ENCODE measurements around the gene DRAM2. TPM values are rescaled to one million over a fixed set of nuclear protein-coding genes. Genes with fewer than 3 reads are reported as not detected.

Gene DRAM2
- total and polyA plus RNA-seq, 10 of the 15 experiments (the other 5 are each of a cell fraction or from before 2014, with no cell fraction given): 39.1 to 229 (median 79.4) TPM

DNA sequence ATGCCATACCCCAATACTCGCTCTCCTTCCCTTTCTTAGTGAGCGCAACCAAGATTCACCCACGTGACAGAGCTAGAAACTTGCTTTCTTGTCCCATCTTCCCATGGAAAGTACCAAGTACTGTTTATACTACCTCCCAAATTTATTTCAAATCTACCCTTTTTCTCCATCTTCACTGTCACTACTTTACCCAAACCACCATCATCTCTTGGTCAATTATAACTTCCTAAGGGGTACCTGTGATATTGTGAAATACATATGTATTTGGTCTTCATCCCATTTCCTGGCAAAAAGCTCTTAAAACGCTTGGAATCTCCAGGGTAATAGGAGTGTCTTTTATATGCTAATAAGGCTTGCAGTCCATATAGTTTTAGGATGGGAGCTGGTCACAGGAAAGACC lies 8.2 kb downstream of the DRAM2 start:
- FAIRE-seq (no peak), ATAC-seq (no peak), DNase-seq (ENCODE audit: low read depth, low spot score) (no peak)
- H3K4me2 ChIP-seq (ENCODE audit: control insufficient read depth, insufficient read depth): no peak overlapping the region
- H2AFZ ChIP-seq (ENCODE audit: control insufficient read depth, low read depth, low read length): no peak overlapping the region
- H3K9me3 ChIP-seq (replicated peaks; ENCODE audit: control insufficient read depth, insufficient read depth, low read length): no peaks in the 10 kb centered on the region; the same call in 2 of the 3 replicates
- H3K36me3 ChIP-seq (ENCODE audit: control insufficient read depth in 2 of 2, insufficient read depth in 2 of 2, low read length in 1 of 2): peaks cover 0 to 11% of the 10 kb centered on the region in 2 experiments; a peak in 1 of 4 replicates
- ChIA-PET SMC1A (ENCODE audit: uncharacterized antibody, unreplicated experiment) (interaction anchor here (0.6 to 3.2 kb wide), 10 partner anchors 10 to 253 kb away, joined by 3 to 17 read pairs (median 4); no protein-coding TSS in a partner anchor), POLR2A (interaction anchor here (0.6 to 2.1 kb wide), 10 partner anchors 10 to 87 kb away, joined by 3 to 11 read pairs (median 4); no protein-coding TSS in a partner anchor), RAD21 (ENCODE audit: unreplicated experiment) (interaction anchor here (0.7 to 2.2 kb wide), 6 partner anchors 8 to 84 kb away, joined by 3 to 5 read pairs (median 5); no protein-coding TSS in a partner anchor), CTCF (interaction anchor here (1.2 to 1.4 kb wide), 5 partner anchors 11 to 101 kb away, joined by 3 to 6 read pairs (median 4); no protein-coding TSS in a partner anchor)
- H4K20me1 ChIP-seq (ENCODE audit: control insufficient read depth, insufficient read depth): no peaks in the 10 kb centered on the region
- 79% methylated on average over 4 of the region's 4 CpGs for WGBS (ENCODE audit: insufficient coverage, insufficient replicate concordance, low lambda C conversion rate, missing lambda C conversion rate)
- peaks cover 11% of the 10 kb centered on the region for H3K79me2 ChIP-seq (ENCODE audit: control insufficient read depth, insufficient read depth, low read length)
- BruUV-seq (replicated peaks): no TSS peak
- no peak overlapping the region for H3K4me3 ChIP-seq
- H3K9ac ChIP-seq (ENCODE audit: control insufficient read depth, insufficient read depth, low read length): no peak overlapping the region
- peak overlapping the region; percentile 41 for H3K27ac ChIP-seq (ENCODE audit: control insufficient read depth, insufficient read depth)
- in situ Hi-C loops (cut with MboI) (no loop called here), intact Hi-C loops (cut with micrococcal nuclease; ENCODE audit: unreplicated experiment) (loop anchor here (10.0 kb wide), 1 partner anchor 473 kb away; no protein-coding TSS in a partner anchor)
- no peak for TF ChIP-seq LARP7 (IDR thresholded peaks at IDR 0.05)
- TF ChIP-seq MTA3 (IDR thresholded peaks at IDR 0.05; ENCODE audit: borderline replicate concordance, low read length): peak; percentile 70; the same call in 1 of the 2 replicates
- TF ChIP-seq POLR2AphosphoS2 (IDR thresholded peaks at IDR 0.05; ENCODE audit: low read depth, low read length): 0 out of 2 replicates have a peak, but pooled peaks have one; percentile 65
- no peaks in the 10 kb centered on the region for H3K27me3 ChIP-seq (replicated peaks in 1 of 2; ENCODE audit: control insufficient read depth in 2 of 2, insufficient read depth in 2 of 2, low read length in 1 of 2)
- H3K4me1 ChIP-seq (ENCODE audit: control insufficient read depth, insufficient read depth, low read length): peaks cover 57% of the 10 kb centered on the region

DNA sequence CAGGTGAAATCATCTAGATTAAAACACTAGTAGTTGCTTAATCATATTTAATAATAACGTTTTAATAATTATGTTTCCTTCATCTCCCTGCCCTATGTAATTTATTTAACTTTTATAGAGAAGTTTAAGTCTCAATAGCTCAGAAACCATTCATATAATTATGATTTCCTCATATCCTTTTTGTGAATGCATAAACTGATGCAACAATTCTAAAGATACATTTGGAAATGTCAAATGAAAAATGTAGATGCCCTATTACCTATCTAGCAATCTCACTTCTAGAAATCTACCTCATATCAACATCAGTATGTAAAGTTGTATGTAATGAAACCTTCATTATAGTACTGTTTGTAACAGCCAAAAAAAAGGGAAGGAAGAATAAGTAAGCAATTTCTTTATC lies 10.5 kb downstream of the DRAM2 start:
- peaks cover 0 to 21% of the 10 kb centered on the region in 2 experiments; a peak in 1 of 4 replicates for H3K36me3 ChIP-seq (ENCODE audit: control insufficient read depth in 2 of 2, insufficient read depth in 2 of 2, low read length in 1 of 2)
- intact Hi-C loops (cut with micrococcal nuclease; ENCODE audit: unreplicated experiment): loop anchor here (5.0 kb wide), 1 partner anchor 97 kb away; no protein-coding TSS in a partner anchor
- CTCF ChIA-PET: interaction anchor here (1.1 kb wide), 1 partner anchor 15 kb away, joined by 3 read pairs; no protein-coding TSS in a partner anchor
- peaks cover 9% of the 10 kb centered on the region for H3K79me2 ChIP-seq (ENCODE audit: control insufficient read depth, insufficient read depth, low read length)
- ATAC-seq: peak; percentile 12; the same call in 1 of the 3 replicates
- H4K20me1 ChIP-seq (ENCODE audit: control insufficient read depth, insufficient read depth): no peaks in the 10 kb centered on the region
- no peak overlapping the region for H3K4me3 ChIP-seq
- no peaks in the 10 kb centered on the region; the same call in 2 of the 3 replicates for H3K9me3 ChIP-seq (replicated peaks; ENCODE audit: control insufficient read depth, insufficient read depth, low read length)
- POLR2A ChIA-PET: interaction anchor here (1.1 kb wide), 1 partner anchor 10 kb away, joined by 6 read pairs; the partner anchor contains the start of genes CEPT1 and DRAM2
- no peak for DNase-seq (ENCODE audit: low read depth, low spot score)
- BruUV-seq (replicated peaks): no TSS peak
- no peak overlapping the region for H2AFZ ChIP-seq (ENCODE audit: control insufficient read depth, low read depth, low read length)
- no peak overlapping the region for H3K9ac ChIP-seq (ENCODE audit: control insufficient read depth, insufficient read depth, low read length)
- H3K27me3 ChIP-seq (replicated peaks in 1 of 2; ENCODE audit: control insufficient read depth in 2 of 2, insufficient read depth in 2 of 2, low read length in 1 of 2): no peaks in the 10 kb centered on the region
- RAD21 ChIA-PET (ENCODE audit: unreplicated experiment): interaction anchor here (0.8 to 2.3 kb wide), 5 partner anchors 10 to 99 kb away, joined by 3 to 8 read pairs (median 5); partner anchors contain the start of genes CEPT1, DENND2D and DRAM2
- SMC1A ChIA-PET (ENCODE audit: uncharacterized antibody, unreplicated experiment): interaction anchor here (1.1 to 2.3 kb wide), 7 partner anchors 10 to 99 kb away, joined by 3 to 12 read pairs (median 5); partner anchors contain the start of genes CEPT1 and DRAM2
- 0% methylated on average over 1 of the region's 1 CpG for WGBS (ENCODE audit: insufficient coverage, insufficient replicate concordance, low lambda C conversion rate, missing lambda C conversion rate)
- H3K27ac ChIP-seq (ENCODE audit: control insufficient read depth, insufficient read depth): peak overlapping the region; percentile 94
- peak overlapping the region; percentile 64 for H3K4me2 ChIP-seq (ENCODE audit: control insufficient read depth, insufficient read depth)
- in situ Hi-C loops (cut with MboI): no loop called here
- peaks cover 50% of the 10 kb centered on the region for H3K4me1 ChIP-seq (ENCODE audit: control insufficient read depth, insufficient read depth, low read length)
- no peak for TF ChIP-seq RAD51 (IDR thresholded peaks at IDR 0.05)
- TF ChIP-seq ATF7 (IDR thresholded peaks at IDR 0.05; ENCODE audit: low read depth): 0 out of 2 replicates have a peak, but pooled peaks have one; percentile 17
- FAIRE-seq: no peak
